ENCODE data around the gene SNX25.
A peak's percentile ranks its signal among the peaks of the same experiment; 100 is the strongest.
"Not testable (repeated sequence)": the region's sequence is repeated elsewhere in the genome, so short reads cannot be mapped to it uniquely, and the experiment has no call there.

SNX25 gene

DNA sequence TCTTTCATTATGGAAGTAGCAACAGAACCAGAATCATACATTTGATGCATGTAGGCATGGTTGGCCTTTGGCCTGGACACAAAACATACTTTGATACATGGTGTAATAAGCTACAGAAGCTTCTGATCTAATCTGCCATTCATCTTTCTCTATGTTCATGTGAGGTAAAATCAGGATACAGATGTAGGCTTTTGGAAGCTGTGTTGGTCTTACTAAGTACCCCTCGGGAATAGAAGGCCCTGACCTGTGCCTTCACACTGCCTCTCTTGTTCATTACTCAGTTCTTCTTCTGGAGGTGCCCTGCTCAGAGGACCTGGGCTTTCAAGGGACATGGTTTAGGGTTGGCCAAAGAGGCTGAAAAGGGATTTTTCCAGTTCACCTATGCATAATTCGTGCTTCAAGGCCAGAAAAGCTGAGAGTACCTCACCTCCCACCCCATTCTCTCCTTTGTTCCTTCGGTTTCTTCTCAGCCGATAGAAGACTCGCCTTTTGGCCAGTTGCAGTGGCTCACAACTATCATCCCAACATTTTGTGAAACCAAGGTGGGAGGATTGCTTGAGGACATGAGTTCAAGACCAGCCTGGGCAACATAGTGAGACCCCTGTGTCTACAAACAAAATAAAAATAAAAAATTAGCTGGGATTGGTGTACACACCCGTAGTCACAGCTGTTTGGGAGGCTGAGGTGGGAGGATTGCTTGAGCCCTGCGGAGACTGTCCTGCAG lies 25.9 kb downstream of the SNX25 start:
- DNase-seq: no peak

GRCh38 chr4:185235843-185236503 lies 26.6 kb downstream of the SNX25 start:
- DNase-seq: no peak

GRCh38 chr4:185237175-185237574 lies 27.8 kb downstream of the SNX25 start:
- no peak for DNase-seq

DNA sequence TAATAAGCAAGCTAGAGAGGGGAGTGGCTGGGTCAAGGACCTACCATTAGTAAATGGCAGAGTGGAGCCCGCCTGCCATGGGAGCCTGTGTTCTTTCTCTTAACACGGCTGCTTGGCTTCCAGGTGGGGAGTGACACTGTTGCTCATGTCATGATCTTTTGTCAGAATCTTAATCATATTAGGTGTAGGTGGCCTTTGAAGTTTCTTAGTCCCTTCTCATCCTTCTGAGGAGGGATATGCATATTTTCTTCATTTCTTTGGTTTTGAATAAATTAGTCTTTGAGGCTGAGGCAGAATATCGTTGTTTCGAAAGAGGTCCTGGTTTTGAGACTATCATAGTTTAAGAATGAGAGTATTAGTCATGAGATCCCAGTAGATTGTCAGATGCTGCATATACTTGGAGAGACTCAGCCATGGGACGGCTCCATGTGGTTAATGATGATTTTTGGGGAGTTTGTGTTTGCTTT lies 28.9 kb downstream of the SNX25 start:
- DNase-seq: peak; percentile 10

DNA sequence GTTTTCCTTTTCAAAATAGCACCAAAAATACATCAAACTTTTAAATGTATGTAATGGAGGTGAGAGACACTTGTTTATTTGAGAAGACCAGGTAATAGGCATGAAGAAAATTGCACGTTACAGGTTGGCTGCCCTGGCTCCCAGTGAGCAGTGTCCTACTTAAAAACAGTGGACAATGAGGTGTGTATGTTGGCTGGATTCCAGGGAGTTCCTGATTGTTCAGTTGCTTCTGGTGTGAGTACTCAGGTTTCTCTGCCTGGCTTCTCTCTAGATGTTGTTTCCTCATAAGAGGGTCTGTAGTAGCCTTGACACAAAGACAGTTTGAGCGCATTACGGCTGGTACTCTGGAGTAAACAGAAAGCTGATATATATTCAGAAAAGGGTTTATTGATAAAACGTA lies 29.4 kb downstream of the SNX25 start:
- no peak for DNase-seq

GRCh38 chr4:185240486-185240885 lies 31.1 kb downstream of the SNX25 start:
- DNase-seq: not testable (repeated sequence)

- DNase-seq: no peak
Observed at GRCh38 chr4:185242749-185243533, 33.5 kb downstream of the SNX25 start.

- DNase-seq: no peak
Observed at GRCh38 chr4:185243879-185244278, 34.5 kb downstream of the SNX25 start.

GRCh38 chr4:185244763-185245162 lies 35.4 kb downstream of the SNX25 start:
- DNase-seq: no peak

DNA sequence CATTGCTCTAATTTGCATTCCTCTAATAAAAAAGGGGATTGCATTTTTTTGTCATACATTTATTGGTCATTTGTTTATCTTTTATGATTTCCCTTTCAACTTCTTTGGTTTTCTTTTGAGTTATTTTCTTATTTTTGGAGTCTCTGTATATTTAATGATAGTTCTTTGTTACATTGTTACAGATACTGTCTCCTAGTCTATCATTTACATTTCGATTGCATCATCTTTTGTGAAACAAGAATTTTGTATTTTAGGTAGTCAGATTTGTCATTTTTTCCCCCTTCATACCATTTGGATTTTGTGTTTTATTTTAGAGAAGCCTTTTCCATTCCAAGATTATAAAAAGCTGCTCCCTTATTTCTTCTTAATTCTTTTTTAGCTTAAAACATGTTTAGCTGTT lies 37.1 kb downstream of the SNX25 start:
- no peak for DNase-seq

GRCh38 chr4:185247151-185247550 lies 37.8 kb downstream of the SNX25 start:
- DNase-seq: no peak

DNA sequence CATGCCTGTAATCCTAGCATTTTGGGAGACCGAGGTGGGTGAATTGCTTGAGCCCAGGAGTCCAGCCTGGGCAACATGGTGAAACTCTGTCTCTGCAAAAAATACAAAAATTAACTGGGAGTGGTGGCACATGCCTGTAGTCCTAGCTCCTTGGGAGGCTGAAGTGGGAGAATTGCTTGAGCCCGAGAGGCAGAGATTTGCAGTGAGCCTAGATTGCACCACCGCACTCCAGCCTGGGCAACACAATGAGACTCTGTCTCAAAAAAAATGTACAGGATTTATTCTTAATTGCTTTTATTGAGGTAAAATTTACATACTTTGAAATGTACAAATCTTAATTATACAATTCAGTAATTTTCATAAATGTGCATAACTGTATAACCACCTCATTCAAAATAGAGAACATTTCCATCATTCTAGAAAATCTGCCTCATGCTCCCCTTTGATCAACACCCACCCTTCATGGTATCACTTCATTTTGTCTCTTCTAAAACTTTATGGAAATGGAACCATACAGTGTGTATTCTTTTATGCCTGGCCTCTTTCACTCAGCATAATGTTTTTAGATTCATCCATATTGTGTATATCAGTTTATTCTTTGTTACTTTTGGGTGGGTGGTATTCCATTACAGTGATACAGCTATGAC lies 39.1 kb downstream of the SNX25 start:
- DNase-seq: no peak

- DNase-seq: no peak
Observed at GRCh38 chr4:185249105-185249504, 39.7 kb downstream of the SNX25 start.

- no peak for DNase-seq
Observed at GRCh38 chr4:185254434-185254833, 45.0 kb downstream of the SNX25 start.

GRCh38 chr4:185255868-185256267 lies 46.5 kb downstream of the SNX25 start:
- DNase-seq: no peak

DNA sequence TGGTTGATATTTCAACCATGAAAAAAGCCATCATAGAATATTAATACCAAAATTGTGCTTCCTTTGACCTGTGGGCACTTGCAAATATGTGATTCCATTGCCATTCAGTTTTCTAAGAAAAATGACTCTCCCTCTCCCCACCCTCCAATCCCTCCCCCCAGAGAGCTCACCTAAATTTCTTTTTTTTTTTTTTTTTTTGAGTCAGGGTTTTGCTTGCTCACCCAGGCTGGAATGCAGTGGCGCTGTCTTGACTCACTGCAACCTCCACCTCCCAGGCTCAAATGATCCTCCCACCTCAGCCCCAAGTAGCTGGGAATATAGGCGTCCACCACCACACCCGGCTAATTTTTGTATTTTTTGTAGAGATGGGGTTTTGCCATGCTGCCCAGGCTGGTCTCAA lies 47.0 kb downstream of the SNX25 start:
- no peak for DNase-seq

GRCh38 chr4:185257086-185257485 lies 47.7 kb downstream of the SNX25 start:
- no peak for DNase-seq

GRCh38 chr4:185257694-185258093 lies 48.3 kb downstream of the SNX25 start:
- no peak for DNase-seq

- DNase-seq: not testable (repeated sequence)
Observed at GRCh38 chr4:185258741-185259140, 49.3 kb downstream of the SNX25 start.

DNA sequence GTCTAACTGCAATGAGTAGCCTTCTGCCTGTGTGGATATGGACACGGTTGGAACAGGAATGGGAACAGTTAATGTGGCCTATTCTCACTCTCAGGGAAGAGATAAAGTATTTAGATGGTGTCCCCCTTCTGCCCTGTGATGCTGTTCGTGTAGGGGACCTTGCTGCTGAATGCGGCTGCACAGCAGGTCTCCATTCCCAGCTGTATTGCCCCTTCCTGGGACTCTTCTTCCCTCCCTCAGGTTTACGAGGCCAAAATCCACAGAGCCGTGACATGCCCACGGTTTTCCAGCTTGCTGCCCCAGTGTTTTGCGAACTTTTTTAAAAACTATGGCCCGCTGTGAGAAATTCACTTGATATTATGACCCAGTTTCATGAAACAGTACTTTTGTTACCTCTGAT lies 50.3 kb downstream of the SNX25 start:
- DNase-seq: no peak

DNA sequence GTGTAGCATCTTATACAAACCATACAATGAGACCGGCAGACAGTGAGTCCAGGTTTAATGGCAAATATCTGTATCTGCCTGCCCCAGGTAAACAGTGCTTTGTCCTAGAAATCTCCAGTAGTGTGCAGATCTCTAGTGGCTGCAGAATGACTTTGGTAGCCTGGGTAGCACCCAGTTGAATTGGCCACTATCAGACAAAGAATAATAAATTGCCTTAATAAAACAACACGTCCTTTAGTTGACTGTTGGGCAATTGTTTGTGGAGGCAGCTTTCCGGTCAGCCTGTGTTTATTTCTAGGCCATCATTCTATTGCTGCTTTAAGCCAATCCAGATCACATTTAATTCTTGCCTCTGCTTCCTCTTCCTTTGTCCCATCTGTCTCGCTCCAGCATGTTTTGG lies 52.5 kb downstream of the SNX25 start:
- DNase-seq: no peak

GRCh38 chr4:185263419-185263818 lies 54.0 kb downstream of the SNX25 start:
- no peak for DNase-seq

- no peak for DNase-seq
Observed at GRCh38 chr4:185265942-185266341, 56.5 kb downstream of the SNX25 start.

All from stimulated activated CD4-positive, alpha-beta T cell treated with anti-CD3 and anti-CD28 coated beads, Interleukin-4, amount 100 ng/mL, for 1 hour (primary cell).